Putamen (tissue), 1 donor: ENCODE results near the gene SLC22A12.

ENCODE experiments used
- DNase-seq: peaks from one replicate; pipeline ENCODE4 v3.0.0-alpha.2; 2016; ENCODE audit warnings: low spot score

The SLC22A12 gene

DNA sequence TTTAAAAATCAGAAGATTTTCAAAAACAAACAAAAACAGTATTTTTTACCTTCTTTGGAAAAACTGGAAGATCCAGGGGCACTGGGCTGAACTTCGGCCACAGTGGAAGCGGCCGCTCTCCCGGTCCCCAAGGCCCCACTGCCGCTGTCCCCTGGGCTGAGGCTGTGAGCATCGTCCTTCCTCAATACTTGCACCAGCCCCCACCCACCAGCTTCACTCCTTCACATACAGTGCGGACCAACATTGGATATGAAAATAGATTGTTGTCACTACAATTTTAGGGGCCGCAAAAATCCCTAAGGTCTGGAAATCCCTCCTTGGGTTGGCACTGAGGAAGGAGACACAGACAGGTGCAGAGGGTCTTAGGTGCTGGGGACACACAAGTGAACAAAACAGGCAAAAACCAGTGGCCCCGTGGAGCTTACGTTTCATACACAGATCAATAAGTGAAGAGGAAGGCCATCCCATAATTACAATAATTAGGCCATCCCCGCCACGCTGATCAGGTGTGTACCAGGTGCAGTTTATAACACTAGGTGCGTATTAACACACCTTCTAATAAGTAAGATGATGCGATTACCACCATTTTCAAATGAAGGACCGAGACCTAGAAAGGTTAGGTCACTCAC, 28.2 kb upstream of the SLC22A12 start:
- DNase-seq = no peak

- no peak for DNase-seq
These were observed 27.1 kb upstream of the SLC22A12 start for GRCh38 chr11:64563966-64564365.

GRCh38 chr11:64564419-64564818, 26.6 kb upstream of the SLC22A12 start:
- no peak for DNase-seq

GRCh38 chr11:64564947-64565889, 25.8 kb upstream of the SLC22A12 start:
- no peak for DNase-seq

GRCh38 chr11:64566042-64566914, 24.7 kb upstream of the SLC22A12 start:
- DNase-seq = peak; percentile 26

GRCh38 chr11:64566915-64567891, 23.8 kb upstream of the SLC22A12 start:
- DNase-seq = no peak

DNA sequence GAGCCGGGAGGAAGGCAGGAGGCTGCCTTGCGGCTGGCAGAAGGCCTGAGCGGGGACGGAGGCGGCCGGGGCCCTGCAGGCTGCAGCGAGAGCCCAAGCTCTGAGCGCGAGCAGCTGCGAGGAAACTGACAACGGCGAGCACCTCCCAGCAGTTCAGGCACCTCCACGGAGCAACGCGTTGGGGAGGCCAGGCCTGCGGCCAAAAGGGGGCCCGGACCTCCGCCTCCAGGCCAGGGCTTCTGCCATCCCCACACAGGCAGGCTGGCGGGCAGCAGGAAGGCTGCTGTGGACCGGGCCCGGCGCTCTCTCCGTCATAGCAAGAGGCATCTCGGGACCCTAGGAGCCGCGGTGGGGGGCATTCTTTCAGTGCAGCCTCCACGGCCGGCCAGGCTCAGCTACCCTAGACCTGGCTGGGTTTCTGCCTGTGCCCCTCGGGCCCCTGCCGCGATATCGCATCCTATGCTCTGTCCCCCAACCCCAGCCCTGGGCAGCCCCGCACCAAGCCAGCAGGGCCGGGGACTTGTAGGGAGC, 22.9 kb upstream of the SLC22A12 start:
- no peak for DNase-seq

GRCh38 chr11:64568584-64569140, 22.4 kb upstream of the SLC22A12 start:
- DNase-seq = no peak

GRCh38 chr11:64569300-64569970, 21.6 kb upstream of the SLC22A12 start:
- DNase-seq = no peak

GRCh38 chr11:64570341-64570740, 20.7 kb upstream of the SLC22A12 start:
- DNase-seq = no peak

DNA sequence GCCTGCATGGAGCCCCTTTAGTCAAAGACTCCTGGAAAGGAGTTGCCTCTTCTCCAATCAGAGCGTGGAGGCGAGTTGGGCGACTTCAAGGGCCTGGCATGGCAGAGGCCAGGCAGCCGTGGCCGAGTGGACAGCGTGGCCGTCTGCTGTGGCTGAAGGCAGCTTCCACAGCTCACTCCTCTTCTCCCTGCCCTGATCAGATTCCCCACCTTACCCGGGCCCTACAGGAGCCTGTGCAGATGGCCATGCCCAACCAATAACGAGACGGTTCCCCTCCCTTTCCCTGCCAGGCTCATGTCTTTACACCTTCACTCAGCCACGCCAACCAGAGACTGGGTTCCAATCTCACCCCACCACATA, 20.0 kb upstream of the SLC22A12 start:
- DNase-seq = no peak

DNA sequence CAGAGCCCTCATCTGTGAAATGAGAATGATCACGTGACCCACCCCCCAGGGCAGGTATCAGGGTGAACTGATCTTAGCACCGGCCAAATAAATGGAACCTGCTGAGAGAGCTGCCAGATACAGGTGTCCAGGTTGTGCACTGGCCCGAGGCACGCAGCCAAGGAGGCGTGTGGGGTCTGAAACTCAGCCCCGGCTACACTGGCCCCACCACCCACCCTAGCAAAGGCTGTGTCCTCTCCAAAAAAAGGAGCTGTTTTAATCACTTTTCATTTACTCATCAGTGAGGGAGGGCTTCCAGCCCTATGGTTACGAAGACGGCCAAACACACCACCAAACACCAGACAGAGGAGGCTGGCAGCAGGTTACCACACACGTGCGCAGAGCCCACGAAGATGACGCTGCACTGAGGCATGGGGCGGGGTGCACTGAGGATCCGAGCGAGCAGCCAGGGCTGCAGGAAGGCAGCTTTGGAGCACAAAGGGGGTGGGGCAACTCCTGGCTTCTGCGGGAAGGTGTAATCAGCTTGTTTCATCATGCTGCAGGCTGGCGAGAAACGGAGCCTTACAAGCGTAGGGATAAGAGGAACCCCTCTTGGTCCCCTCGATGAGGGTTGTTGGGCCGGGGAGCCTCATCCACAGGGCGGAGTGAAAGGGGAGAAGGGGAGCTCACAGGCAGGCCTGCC, 19.5 kb upstream of the SLC22A12 start:
- no peak for DNase-seq

GRCh38 chr11:64572143-64572542, 18.9 kb upstream of the SLC22A12 start:
- no peak for DNase-seq

GRCh38 chr11:64577202-64577601, 13.8 kb upstream of the SLC22A12 start:
- no peak for DNase-seq

DNA sequence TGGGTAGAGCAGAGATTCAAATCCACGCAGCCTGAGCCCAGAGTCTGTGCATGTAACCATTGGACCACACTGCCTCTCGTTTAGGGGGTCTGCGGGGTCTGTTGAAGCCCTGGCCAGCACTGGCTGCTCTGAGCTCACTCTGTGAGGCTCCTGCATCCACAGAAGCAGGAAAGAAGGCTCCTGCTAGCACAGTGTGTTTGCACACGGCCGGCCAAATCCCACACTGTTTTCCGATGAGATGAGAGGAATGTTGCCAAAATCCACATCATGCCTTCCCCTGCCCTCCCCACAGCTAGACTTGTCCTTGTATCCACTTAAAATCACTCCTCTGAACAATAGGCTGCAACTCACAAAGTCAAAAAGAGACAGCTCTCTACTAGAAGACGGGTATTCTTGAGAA, 10.6 kb upstream of the SLC22A12 start:
- no peak for DNase-seq

- no peak for DNase-seq
These were observed 9.9 kb upstream of the SLC22A12 start for GRCh38 chr11:64581057-64581523.

DNA sequence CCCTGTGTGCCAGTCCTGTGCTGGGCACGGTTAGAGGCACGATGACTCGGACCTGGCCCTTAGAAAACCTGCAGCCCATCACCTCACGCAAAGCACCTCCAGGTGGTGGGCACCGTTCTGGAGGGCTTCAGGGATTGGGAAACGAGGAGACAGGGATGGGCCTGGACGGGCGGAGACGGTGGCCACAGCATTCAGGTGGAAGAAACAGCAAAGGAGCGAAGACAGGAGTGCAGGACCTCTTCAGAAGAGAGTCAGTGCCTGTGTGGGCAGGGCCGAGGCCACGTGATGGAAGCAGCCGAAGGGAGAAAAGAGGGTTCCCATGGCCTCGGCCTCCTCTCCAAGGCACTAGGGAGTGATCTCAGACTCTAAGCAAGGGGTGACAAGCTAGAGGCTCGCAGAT, 8.1 kb upstream of the SLC22A12 start:
- DNase-seq = no peak

DNA sequence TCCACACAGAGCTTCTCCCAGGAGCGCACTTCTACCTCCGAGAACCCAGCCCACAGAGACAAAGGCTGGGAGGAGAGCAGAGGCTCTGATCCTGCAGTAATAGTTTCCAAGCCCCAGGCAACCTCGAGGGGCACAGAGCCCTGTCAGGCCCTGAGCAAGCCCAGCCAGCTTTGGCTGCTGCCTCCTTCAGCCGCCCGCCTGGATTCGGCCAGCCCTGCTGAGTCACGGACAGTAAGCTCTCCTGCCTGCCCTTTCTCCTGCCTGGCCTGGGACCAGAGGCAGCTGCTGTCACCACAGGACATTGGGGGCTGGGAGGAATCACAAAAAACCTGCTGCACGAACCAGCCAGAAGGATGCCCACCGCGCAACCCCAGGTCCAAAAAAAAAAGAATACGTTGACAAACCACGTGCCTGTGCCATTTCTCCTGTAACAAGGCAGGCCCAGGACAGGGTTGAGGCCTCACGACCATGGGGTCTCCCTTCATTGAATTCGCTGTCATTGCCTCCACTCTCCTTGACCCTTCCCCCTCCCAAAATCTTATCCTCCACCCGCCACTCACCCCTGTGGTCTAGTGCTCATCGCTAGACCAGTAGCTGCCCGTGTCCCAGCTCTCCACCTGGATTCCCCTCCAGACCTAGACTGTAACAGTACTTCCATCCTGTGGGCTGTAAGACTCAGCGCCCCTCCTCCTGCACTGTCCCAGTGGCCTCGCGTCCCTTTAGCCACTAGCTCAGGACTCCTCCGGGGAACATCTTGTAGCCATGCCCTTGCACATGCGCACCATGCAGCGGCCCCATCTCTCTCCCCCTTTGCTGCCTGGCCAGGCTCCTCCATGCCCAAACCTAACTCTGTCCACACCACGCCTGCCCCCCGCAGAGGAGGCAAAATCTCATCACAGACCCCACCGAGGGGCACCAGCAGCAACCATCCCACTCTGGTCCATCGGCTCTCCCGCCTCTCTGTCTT, 7.4 kb upstream of the SLC22A12 start:
- DNase-seq = no peak
